ENCODE data around the gene TRIM47.

Gene TRIM47

GRCh38 chr17:75899767-75900468, 21.5 kb upstream of the TRIM47 start:
- peaks cover 10% of the 10 kb centered on the region for H3F3A ChIP-seq (ENCODE audit: insufficient read depth)
- no peak overlapping the region for H2AFZ ChIP-seq (ENCODE audit: low read depth, low read length, severe bottlenecking)
- H3K79me2 ChIP-seq (ENCODE audit: insufficient read depth, low read length) = peaks cover 22% of the 10 kb centered on the region
- no peaks in the 10 kb centered on the region for H3K9me2 ChIP-seq (replicated peaks; ENCODE audit: insufficient read depth, low read length)
- no peak overlapping the region for H3K4me3 ChIP-seq (ENCODE audit: insufficient read depth, low read length, poor library complexity, severe bottlenecking)
- H3K9ac ChIP-seq (ENCODE audit: low read length) = no peak overlapping the region
- no peaks in the 10 kb centered on the region for H4K20me1 ChIP-seq (ENCODE audit: low read depth, low read length)
- no peaks in the 10 kb centered on the region for H3K36me3 ChIP-seq (ENCODE audit: low read length)
- H3K9me3 ChIP-seq (ENCODE audit: insufficient read depth, low read length) = no peaks in the 10 kb centered on the region
- H3K27me3 ChIP-seq (ENCODE audit: low read length) = no peaks in the 10 kb centered on the region
- H3K27ac ChIP-seq (ENCODE audit: low read depth, low read length) = no peak overlapping the region
- no peak for TF ChIP-seq CTCF (IDR thresholded peaks at IDR 0.05; ENCODE audit: insufficient read depth, low read length, poor library complexity, severe bottlenecking)
- no peak for TF ChIP-seq EZH2phosphoT487 (conservative IDR thresholded peaks at IDR 0.05; ENCODE audit: low read length)
- H3K4me2 ChIP-seq (ENCODE audit: low read depth, low read length, poor library complexity, severe bottlenecking) = no peak overlapping the region

DNA sequence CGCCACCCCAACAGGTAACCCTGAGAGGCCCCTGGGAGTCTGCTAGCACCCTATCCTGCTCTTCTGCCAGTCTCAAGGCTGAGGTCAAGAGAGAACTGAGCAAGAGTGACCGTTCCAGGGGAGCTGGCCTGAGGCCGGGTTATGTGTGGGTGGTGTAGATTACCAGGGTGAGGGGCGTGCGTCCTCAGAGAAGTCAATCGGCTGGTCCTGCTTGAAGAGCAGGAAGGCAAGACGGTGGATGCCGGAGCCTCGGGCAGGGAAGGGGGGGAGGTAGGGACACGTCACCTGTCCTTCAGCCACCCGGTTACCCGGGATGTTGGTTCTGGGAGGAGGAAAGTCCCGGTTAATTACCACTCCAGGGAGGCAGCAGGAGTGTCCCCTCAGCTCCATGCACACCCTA, 21.0 kb upstream of the TRIM47 start:
- Histone ChIP-seq H3K4me3 (ENCODE audit: insufficient read depth, low read length, poor library complexity, severe bottlenecking) (no peak overlapping the region), H2AFZ (ENCODE audit: low read depth, low read length, severe bottlenecking) (no peak overlapping the region), H3K27ac (ENCODE audit: low read depth, low read length) (no peak overlapping the region), H4K20me1 (ENCODE audit: low read depth, low read length) (no peaks in the 10 kb centered on the region), H3K9me2 (replicated peaks; ENCODE audit: insufficient read depth, low read length) (no peaks in the 10 kb centered on the region), H3F3A (ENCODE audit: insufficient read depth) (peaks cover 10% of the 10 kb centered on the region), H3K36me3 (ENCODE audit: low read length) (no peaks in the 10 kb centered on the region), H3K9me3 (ENCODE audit: insufficient read depth, low read length) (no peaks in the 10 kb centered on the region), H3K79me2 (ENCODE audit: insufficient read depth, low read length) (peaks cover 27% of the 10 kb centered on the region), H3K4me2 (ENCODE audit: low read depth, low read length, poor library complexity, severe bottlenecking) (no peak overlapping the region), H3K27me3 (ENCODE audit: low read length) (no peaks in the 10 kb centered on the region), H3K9ac (ENCODE audit: low read length) (no peak overlapping the region)
- no peak for TF ChIP-seq CTCF (IDR thresholded peaks at IDR 0.05; ENCODE audit: insufficient read depth, low read length, poor library complexity, severe bottlenecking)
- no peak for TF ChIP-seq EZH2phosphoT487 (conservative IDR thresholded peaks at IDR 0.05; ENCODE audit: low read length)

GRCh38 chr17:75898791-75899190, 20.4 kb upstream of the TRIM47 start:
- Histone ChIP-seq H4K20me1 (ENCODE audit: low read depth, low read length) (no peaks in the 10 kb centered on the region), H3K36me3 (ENCODE audit: low read length) (no peaks in the 10 kb centered on the region), H2AFZ (ENCODE audit: low read depth, low read length, severe bottlenecking) (no peak overlapping the region), H3F3A (ENCODE audit: insufficient read depth) (peaks cover 10% of the 10 kb centered on the region), H3K79me2 (ENCODE audit: insufficient read depth, low read length) (peaks cover 21% of the 10 kb centered on the region), H3K4me2 (ENCODE audit: low read depth, low read length, poor library complexity, severe bottlenecking) (no peak overlapping the region), H3K27ac (ENCODE audit: low read depth, low read length) (no peak overlapping the region), H3K9me2 (replicated peaks; ENCODE audit: insufficient read depth, low read length) (no peaks in the 10 kb centered on the region), H3K27me3 (ENCODE audit: low read length) (no peaks in the 10 kb centered on the region), H3K9me3 (ENCODE audit: insufficient read depth, low read length) (no peaks in the 10 kb centered on the region), H3K9ac (ENCODE audit: low read length) (no peak overlapping the region), H3K4me3 (ENCODE audit: insufficient read depth, low read length, poor library complexity, severe bottlenecking) (no peak overlapping the region)
- no peak for TF ChIP-seq EZH2phosphoT487 (conservative IDR thresholded peaks at IDR 0.05; ENCODE audit: low read length)
- no peak for TF ChIP-seq CTCF (IDR thresholded peaks at IDR 0.05; ENCODE audit: insufficient read depth, low read length, poor library complexity, severe bottlenecking)

Measured in SU-DHL-6 (cell line).